Embryonic facial prominence (tissue), 1 donor: Measurements from ENCODE around the gene ASIC2.

Source experiments
- DNase-seq: peaks from one replicate; pipeline ENCODE4 v3.0.0-alpha.2; 2016; ENCODE audit errors: extremely low spot score

ASIC2 gene

DNA sequence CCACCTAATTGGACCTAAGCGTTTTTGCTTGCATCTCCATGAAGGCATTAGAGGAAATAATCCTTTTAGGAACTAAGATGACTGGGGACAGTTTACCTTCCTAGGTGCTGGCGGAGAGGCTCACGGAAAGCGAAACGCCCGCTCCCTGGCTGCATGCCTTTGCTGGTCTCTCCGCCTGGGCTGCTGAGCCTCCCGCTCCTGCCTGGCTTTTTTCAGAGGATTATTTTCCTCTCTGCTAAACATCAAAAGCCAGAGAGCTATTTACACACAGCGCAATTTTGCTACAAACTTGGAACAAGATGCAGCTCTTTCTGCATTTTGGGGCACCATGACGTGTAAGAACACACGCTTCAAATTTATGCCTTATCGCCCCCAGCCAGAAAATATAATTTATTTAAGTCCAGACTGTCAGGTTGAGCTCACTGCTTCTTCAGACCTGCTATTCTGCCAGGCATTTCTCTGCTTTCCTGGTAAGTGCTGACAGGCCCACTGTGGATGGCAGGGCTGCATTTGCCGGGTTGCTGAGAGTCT lies 177.0 kb downstream of the ASIC2 start:
- peak; percentile 29 for DNase-seq

DNA sequence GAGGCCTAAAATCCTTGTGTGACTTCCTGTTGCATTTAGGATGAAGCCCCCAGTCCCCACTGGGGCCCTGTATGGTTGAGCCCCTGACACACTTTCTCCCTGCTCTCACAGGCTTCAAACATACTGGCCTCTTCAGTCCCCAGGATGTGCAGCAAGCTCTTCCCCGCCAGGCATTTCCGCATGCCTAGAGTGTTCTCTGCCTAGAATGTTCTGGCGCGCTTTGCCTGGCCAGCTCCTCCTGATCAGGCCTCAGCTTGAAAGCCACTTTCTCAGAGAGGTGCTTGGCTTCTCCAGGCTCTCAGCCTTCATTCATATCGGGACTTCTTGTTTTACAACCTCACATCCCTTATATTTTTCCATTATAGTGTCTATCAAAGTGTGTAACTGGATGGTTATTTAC lies 177.7 kb downstream of the ASIC2 start:
- no peak for DNase-seq

DNA sequence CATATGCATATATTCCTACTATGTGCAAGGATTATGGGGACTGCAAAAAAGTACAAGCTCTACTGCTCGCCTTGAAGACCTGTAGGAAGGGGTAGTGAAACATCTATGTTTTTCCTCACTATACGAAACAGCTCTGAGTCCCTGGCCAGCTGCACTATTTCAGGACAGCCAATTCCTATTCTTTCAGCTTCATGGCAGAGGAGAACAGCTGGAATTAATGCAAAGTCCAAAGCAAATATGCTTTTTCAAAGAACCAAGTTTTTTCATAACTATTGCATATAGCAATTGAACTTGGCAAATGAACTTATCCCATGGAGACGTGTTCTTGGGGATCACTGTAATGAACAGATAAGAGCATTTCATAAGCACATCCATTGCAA lies 179.1 kb downstream of the ASIC2 start:
- no peak for DNase-seq

DNA sequence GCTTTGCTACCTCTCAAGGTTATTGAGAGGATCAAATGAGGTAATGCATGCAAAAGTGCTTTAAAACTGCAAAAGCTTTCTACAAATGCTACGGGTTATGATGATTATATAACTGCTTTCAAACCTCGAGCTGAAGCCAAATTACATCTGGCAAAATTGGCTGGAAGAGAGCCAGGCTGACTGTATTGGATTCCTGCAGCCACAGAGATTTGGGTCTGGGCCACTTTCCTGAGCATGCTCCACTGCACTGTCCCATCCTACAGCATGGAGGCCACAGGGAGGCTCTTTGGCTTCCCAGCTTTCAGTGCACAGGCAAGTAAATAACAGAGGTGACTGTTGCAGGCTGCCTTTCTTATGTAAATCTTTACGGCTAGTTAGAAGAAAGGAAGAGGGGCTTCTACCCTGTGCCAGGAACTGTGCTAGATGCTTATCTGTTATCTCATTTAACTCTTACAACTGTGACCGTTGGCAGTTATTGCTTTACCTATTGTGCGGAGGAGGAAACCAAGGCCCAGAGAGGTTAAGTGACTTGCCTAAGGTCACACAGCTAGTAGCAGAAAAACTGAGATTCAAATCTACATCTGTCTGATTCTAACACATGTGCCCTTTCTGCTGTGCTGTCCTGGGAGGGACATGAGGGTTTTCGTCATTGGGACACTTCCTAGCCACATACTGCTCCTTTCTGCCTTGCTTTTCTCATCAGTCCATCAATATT lies 179.7 kb downstream of the ASIC2 start:
- peak; percentile 17 for DNase-seq

DNA sequence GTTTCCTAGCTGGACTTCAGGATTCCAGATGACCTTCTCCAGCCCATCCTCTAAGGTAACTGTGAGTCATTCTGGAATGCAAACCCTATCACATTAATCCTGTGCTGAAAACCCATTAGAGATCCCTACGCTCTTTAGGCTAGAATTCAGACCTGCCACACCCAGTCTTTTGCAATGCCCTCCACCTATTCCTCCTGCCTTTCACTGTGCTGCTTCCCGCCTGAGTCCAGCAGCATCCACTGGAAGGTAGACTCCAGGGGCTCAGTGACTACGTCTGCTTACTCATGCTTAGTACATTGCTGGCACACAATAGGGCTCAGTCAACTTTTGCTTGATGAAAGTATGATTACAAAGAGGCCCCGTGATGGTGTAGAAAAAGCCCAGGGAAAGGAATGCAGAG lies 180.3 kb downstream of the ASIC2 start:
- no peak for DNase-seq

DNA sequence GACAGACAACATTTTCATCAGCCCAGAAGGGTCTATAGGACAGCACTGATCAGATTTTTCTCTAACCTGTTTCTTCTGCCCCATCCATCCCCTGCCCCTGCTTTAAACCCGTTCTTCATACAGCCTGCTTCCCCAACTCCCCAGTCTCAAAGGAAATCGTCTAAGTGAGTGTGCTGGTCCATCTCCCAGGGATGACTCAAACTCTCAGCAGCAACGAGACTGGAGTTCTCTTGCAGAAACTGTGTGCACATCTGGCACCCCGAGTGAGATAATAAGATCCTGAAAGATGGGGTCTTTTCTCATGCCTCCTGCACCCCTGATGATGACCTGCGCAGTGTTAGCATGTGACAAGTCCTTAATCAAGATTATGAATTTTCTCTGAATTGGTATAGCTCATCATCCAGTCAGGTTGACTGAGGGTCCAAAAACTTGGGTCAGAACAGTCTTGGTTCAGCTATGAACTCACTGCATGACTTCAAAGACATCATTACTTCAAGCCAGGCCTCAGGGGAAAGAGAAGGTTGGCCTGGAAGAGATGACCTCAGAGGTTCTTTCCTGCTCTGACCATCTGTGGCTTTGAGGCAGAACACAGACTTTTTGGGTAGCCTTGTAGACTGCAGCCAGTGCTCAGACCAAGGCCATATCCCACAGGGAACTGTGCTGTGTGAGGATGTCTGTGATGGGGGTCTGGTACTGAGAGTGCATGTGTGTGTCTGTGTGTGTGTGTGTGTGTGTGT lies 183.6 kb downstream of the ASIC2 start:
- no peak for DNase-seq

DNA sequence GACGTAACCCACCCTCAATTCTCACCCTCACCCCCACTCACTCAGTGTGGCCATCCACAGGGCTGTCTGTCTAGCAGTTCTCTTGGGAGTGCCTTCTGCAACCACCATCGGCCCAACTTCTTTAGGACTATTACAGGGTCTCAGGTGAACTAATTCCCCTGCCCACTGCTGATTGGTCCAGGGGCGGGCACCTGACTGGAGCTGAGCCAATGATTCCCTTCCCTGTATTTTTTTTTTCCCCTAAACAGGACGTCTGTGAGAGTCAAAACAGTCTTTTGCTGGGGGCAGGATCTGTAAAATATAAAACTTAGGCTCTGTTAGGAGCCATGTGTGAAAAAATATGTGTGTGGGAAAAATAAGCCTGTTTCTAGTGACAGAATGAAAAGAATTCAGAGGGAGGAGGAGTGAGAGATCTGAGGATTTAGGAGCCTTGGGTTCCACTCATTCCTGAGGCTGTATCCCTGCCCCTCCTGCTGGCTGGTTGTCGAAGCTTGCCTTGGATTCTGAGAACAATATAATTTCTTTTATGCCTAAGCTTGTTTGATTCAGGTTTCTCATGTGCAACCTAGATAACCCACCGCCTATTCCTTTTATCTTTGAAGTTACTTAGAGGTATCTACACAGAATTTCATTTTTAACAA lies 186.4 kb downstream of the ASIC2 start:
- DNase-seq, result no peak

DNA sequence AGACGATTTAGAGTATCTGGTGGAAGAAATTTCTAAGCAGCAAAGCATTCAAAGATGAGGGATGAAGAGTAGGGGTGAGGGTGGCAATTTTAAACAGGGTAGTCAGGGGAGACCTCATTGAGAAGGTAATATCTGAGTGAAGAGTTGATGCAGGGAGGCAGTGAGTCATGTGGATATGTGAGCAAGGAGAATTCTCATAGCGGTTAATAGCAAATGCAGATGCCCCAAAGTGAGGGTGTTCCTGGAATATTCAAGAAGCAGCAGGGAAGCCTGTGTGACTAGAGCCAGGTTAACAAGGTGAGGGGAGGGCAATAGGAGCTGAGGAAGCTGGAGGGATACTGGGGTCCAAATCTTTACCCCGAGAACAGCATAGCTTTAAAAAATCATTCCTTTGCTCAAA lies 187.2 kb downstream of the ASIC2 start:
- DNase-seq, result no peak

DNA sequence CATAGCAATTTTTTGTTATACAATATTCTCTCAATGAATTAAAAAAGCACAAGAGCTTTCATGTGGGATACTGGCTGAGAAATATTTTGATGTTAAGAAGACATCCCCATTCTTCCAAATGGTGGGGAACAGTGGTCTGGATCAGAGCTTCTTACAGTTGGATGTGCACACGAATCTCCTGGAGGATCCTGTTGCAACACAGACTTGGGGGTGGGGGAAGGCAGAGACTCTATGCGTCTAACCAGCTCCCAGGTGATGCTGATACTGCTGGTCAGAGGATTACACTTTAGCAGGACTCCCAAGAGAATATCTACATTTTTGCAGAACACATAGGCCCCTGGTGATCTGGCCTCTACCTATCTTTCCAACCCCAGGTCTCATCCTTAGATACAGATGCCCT lies 193.2 kb downstream of the ASIC2 start:
- DNase-seq, result no peak

DNA sequence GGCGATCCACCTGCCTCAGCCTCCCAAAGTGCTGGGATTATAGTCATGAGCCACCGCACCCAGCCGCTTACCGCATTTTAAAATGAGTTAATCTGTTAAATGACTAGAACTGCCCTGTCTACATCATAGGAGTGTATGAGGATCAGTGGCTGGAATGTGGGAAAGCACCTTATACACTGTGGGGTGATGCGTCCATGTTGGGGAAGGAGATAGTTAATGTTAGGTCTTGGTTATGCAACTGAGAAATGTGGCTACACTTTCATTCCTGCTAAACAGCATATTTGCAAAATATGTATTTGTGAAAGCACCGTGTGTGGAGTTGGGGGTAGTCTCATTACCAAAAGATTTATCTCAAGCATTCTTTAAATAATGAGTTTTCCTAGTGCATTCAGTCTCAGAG lies 193.8 kb downstream of the ASIC2 start:
- DNase-seq, result no peak

DNA sequence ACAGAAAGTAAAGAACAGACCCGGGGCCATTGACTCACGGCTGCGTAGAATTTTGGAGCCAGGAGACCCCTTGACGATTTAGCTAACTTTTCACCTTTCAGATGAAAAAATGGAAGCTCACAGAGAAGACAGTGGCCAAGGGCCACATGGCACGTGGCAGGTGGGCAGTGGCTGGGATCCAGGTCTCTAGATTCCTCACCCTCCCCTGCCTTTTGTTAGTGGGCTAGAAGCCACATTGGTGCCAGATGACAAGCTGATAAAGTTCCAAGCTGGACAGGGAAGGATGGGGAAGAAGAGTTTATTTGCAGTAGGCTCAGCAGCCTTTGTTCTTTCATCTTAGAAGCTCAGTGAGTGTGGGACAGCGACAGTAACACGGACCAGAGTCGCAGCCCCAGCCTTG lies 195.7 kb downstream of the ASIC2 start:
- DNase-seq, result no peak

DNA sequence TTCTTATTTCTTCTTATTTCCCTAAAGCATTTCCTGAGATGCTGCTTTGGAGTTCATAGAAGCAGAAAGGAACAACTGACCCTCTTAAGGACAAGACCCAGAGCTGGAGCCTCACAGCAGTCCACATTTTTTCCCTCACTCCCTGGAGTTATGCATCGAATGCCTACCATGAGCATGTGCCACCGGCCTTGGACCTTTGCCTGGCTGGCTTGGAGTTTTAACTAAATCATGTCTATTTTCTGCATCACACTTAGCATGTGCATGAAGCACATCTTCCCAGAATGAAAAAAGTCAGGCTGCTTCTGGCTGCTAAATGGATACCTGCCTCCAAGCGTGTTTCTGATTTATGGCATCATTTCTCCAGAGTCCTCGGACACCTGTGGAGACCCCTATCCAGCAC lies 196.9 kb downstream of the ASIC2 start:
- no peak for DNase-seq

DNA sequence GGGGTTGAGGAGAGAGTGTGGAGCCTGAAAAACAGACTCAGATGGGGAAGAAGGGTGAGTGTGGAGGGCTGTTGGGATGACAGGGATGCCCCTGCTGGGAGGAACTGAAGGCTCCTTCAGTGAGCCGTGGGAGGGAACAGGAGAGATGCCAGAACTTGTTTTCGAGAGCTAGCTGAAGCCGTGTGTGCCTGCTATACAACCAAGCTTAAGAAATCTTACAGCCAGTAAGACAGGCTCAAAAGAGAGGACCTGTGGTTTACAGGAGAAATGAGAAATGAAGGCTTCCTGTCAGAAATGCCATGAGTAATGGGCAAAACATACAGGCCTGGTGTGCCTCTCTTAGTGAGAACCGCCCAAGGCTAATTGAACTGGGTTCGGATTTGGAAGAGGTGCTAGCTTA lies 201.8 kb downstream of the ASIC2 start:
- DNase-seq, result no peak

DNA sequence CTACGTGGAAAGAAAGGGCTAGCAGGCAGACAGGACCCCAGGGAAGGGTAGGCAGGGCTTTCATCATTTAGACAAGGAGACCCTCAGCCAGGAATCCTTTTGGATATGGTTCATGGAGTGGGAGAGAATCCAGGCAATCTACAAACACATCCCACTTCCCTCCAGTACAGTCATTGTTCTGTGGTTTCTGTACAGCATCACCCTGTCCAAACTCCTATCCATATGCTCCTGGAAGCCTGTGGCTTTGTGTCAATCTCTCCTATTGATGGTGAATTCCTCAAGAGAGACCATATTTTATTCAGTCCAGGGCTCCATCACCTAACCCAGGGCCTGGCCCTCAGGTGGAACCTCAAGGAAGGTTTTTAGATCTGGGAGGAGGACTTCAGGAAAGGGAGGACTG lies 202.3 kb downstream of the ASIC2 start:
- DNase-seq, result no peak

DNA sequence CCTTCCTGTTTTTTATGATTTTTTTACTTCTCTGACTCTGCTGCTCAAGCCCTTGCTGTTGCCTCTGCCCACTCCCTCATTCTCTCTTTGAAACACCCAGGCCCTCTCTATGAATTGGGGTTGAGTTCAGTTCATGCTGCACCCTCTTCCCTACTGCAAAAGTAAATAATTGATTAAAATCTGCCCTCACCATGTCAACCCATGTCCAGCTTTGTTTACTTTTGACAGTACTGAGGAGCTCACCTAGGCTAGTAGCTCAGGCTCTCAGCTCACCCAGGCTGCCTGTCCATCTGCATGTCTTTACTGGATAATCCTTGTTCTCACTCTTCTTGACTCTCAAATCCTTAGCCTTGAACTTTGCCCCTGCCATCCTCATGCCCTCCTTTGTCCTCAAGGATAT lies 206.2 kb downstream of the ASIC2 start:
- no peak for DNase-seq

DNA sequence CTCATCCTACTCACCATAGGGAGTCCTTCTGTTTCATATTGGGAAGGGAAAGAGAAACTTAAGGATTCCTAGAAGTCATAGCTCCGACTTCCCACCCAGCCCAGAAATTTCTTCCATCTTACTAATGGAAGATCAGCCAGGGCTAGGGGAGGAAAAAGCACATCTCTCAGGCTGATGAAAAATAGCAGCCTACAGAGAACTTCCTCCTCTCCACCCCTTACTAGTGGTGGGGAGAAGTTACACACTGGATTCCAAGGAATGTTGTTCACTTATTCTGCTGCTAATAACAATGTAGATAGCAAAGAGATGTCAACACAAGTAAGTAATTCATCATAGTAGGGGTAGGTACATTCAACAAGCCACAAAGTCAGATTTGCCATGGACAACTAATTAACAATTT lies 207.1 kb downstream of the ASIC2 start:
- DNase-seq, result no peak

DNA sequence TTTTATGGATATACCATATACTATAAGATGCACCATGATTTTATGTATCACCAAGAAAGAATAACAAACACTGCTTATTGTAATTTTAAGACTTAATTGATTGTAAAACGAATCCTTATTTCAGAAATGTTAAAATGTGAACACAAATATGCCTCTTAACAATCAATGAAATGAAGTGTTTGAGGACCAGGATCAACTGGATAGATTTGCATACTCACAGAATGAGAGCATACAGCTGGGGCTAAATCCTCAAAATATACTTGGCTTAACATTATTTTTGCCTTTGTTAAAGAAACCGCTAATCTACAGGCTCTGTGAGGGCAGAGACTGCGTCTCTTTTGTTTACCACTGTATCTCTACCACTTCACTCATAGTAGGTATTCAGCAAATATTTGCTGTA lies 207.8 kb downstream of the ASIC2 start:
- no peak for DNase-seq

DNA sequence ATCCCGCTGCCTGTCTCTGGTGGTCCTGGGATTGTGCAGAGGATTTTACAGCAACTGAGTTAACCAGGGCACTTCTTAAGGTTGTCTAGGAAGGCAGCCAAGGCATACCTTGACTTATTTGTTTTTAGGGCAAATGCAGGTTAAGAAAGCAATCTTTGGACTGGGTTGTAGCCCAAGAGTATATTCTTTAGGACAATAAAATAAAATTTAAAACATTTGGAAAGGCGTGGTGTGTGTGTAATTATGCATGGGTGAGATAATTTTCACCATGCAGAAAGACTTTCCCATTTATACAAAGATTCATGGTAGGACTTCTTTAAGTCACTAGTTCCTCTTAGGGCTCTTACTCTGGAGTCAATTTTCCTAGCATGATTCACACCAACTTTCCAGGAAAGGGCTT lies 208.3 kb downstream of the ASIC2 start:
- DNase-seq, result no peak

DNA sequence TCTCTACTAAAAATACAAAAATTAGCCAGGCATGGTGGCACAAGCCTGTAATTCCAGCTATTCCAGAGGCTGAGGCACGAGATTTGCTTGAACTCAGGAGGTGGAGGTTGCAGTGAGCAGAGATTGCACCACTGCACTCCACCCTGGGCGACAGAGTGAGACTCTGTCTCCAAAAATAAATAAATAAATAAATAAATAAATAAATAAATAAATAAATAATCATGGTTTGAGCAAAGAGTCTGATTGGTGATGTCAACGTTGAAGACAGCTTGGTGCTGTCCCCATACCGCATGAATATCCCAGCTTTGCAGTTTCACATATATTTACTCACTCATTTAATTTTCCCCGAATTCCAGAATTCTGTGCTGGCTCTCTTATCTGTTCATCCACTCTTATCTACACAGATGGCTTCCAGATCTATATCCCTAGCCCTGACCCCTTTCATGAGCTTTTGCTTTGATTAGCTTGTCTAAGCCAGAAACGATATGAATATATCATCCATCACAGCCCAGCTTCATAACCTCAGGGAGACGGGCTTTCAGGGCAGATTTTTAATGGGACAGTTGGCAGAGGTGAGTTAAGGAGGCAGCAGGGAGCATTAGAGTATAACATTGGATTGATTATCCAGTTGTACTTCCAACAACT lies 210.4 kb downstream of the ASIC2 start:
- DNase-seq, result no peak

DNA sequence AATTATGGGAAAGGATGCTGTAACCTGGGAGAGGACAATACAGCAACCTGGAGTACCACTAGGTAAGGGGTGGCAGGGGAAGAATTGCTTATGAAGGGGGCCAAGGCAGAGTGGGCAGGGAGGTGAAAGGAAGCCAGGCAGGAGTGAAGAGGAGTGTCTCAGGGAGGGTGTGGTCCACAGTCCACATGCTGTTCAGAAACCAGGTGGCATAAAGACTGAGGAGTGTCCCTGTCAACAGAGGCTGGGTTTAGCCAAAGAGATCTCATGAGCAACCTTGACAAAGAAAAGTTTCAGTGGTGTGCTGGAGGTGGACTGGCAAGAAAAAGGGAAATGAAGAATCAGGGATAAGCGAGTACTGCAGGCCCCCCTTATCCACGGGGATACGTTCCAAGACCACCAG lies 213.0 kb downstream of the ASIC2 start:
- no peak for DNase-seq

DNA sequence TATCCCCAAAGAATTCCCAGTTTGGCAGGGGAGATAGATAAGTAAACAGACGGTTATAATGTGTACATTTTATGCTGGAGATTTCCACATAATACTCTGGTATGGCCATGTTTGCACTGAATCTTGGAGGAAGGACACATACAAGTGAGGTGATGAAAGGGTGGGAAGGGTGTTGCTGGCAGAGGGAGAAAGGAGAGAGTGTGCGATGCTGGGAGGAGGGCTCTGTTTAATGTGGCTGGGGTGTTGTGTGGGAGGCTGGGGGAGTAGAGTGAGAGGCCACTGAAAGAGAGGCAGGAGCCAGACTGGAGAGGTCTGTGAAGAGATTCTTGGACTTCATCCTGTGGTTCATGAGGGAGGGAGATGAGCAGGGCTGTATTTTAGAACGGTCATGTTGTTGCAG lies 213.9 kb downstream of the ASIC2 start:
- no peak for DNase-seq

DNA sequence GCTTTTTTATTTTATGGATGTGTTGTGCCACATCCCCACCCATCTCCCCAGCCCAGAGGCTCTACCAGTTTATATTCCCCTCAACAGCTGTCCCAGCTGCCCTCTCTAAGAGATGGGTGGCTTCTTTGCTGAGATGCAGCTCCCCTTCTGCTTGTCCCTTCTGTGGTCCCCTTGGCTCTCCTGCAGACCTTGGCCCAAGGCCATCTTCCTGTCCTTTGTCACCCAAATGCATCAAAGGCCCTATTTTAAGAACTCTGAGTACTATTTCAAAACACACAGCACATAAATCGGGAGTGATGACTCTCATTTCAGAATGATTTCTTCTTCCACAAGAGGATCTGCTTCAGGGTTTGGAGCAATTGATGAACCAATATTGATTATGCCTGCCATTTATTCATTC lies 216.1 kb downstream of the ASIC2 start:
- no peak for DNase-seq

DNA sequence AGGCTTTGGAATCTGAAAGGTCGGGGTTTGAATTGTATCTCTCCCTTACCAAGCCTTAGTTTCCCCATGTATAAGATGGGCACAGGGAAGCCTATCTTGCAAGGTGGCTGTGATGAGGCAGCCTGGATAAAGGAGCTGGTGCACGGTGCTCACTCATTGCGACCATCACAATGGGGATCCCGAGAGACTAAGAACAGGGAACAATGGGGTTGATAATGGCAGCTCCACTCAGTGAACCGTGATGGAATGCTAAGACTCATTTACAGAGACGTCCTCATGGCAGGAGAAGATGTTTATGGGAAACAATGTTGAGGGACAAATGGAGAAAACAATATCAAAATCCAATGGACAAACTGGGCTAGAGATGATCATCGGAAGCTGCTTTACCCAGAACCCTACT lies 219.7 kb downstream of the ASIC2 start:
- no peak for DNase-seq
